HEK293T (cell line): ENCODE results near the gene ICOS.
"Not testable (repeated sequence)": the region's sequence is repeated elsewhere in the genome, so short reads cannot be mapped to it uniquely, and the experiment has no call there.

Source experiments
- CTCF ChIA-PET: fragments of 350-600 bp; formaldehyde crosslinking; extraction: SDS; loops from one replicate; lab custom pipeline; 2021; ENCODE audit warnings: antibody characterized with exemption, inconsistent platforms; lab: Yijun Ruan, JAX
- POLR2A ChIA-PET: fragments of 350-600 bp; formaldehyde crosslinking; extraction: SDS; loops from one replicate; lab custom pipeline; 2020; ENCODE audit warnings: antibody characterized with exemption, inconsistent platforms; lab: Yijun Ruan, JAX
- DNase-seq: peaks from one replicate; pipeline ENCODE4 v3.0.0; 2012; ENCODE audit warnings: mixed read lengths; ENCODE audit errors: extremely low spot score
- ARNT ChIP-seq: fragments of 450-650 bp; IDR thresholded peaks from 2 replicates; pipeline ENCODE4 v1.6.1; 2017; ENCODE audit warnings: mild to moderate bottlenecking
- BHLHE40 ChIP-seq: fragments of 450-650 bp; IDR thresholded peaks from 2 replicates; pipeline ENCODE4 v1.6.1; 2016; ENCODE audit warnings: mild to moderate bottlenecking, moderate library complexity, borderline replicate concordance
- CTBP1 ChIP-seq: fragments of 450-650 bp; IDR thresholded peaks from 2 replicates; pipeline ENCODE4 v1.6.1; 2016; ENCODE audit warnings: borderline replicate concordance
- ELF4 ChIP-seq: fragments of 450-650 bp; IDR thresholded peaks from 2 replicates; pipeline ENCODE4 v1.6.1; 2017; ENCODE audit warnings: antibody characterized with exemption
- FOXA1 ChIP-seq: fragments of 450-650 bp; IDR thresholded peaks from 2 replicates; pipeline ENCODE4 v1.6.1; 2016; ENCODE audit warnings: mild to moderate bottlenecking
- FOXK2 ChIP-seq: fragments of 450-650 bp; IDR thresholded peaks from 2 replicates; pipeline ENCODE4 v1.6.1; 2016; ENCODE audit warnings: mild to moderate bottlenecking
- FOXM1 ChIP-seq: fragments of 450-650 bp; IDR thresholded peaks from 2 replicates; pipeline ENCODE4 v1.6.1; 2017; ENCODE audit warnings: mild to moderate bottlenecking, borderline replicate concordance
- HDGF ChIP-seq: fragments of 450-650 bp; IDR thresholded peaks from 2 replicates; pipeline ENCODE4 v1.6.1; 2017; ENCODE audit warnings: antibody characterized with exemption, borderline replicate concordance
- L3MBTL2 ChIP-seq: fragments of 450-650 bp; conservative IDR thresholded peaks from 2 replicates; pipeline ENCODE4 v1.6.1; 2016; ENCODE audit warnings: mild to moderate bottlenecking
- LEF1 ChIP-seq: fragments of 450-650 bp; IDR thresholded peaks from 2 replicates; pipeline ENCODE4 v1.6.1; 2017; ENCODE audit warnings: mild to moderate bottlenecking, borderline replicate concordance
- NFRKB ChIP-seq: fragments of 450-650 bp; IDR thresholded peaks from 2 replicates; pipeline ENCODE4 v1.6.1; 2016; ENCODE audit warnings: mild to moderate bottlenecking, moderate library complexity
- PKNOX1 ChIP-seq: fragments of 450-650 bp; IDR thresholded peaks from 2 replicates; pipeline ENCODE4 v1.6.1; 2016
- SP1 ChIP-seq: fragments of 450-650 bp; IDR thresholded peaks from 2 replicates; pipeline ENCODE4 v1.6.1; 2017
- SUZ12 ChIP-seq: fragments of 450-650 bp; IDR thresholded peaks from 2 replicates; pipeline ENCODE4 v1.6.1; 2016; ENCODE audit warnings: mild to moderate bottlenecking
- TARDBP ChIP-seq: fragments of 450-650 bp; IDR thresholded peaks from 2 replicates; pipeline ENCODE4 v1.6.1; 2016
- ZNF384 ChIP-seq: fragments of 450-650 bp; IDR thresholded peaks from 2 replicates; pipeline ENCODE4 v1.6.1; 2016

Gene ICOS

DNA sequence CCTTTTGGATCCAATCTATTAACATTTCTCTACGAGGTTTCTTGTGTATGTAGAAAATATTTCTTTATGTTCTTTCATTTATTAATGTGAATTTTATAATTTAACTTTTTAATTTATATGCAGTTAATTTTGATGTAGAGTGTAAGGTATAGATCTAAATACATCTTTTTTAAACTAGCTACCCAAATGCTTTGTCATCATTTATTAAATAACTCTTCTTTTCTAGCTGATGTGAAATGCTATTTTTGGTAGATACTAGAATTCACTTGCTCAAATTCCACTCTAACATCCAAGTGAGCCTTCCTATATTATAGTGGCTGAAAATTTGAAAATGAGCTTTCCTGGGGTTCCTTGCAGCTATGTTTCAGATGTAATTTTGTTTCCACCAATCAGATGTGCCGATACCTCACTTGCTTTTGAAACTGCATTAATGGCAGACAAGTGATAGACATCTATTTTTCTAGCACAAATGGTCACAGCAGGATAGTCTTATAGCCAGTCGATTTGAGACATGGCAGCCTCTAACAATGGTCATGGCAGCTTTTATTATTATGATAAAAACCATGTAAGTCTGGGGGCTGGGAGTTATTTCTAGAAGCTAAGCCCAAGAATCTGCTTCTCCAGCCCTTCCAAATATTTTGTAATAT lies 10.9 kb upstream of the ICOS start:
- ChIA-PET POLR2A (no interaction called here), CTCF (no interaction called here)
- no peak for DNase-seq
- TF ChIP-seq FOXK2 (no peak), FOXM1 (no peak), PKNOX1 (no peak), LEF1 (no peak), ARNT (no peak), SP1 (no peak), ELF4 (no peak), BHLHE40 (no peak), SUZ12 (no peak), CTBP1 (no peak), L3MBTL2 (no peak), TARDBP (no peak), FOXA1 (no peak), HDGF (no peak), NFRKB (no peak), ZNF384 (no peak)

- ChIA-PET CTCF (interaction anchor here (0.7 kb wide), 1 partner anchor 85 kb away, joined by 4 read pairs; no protein-coding TSS in a partner anchor), POLR2A (no interaction called here)
- TF ChIP-seq FOXA1 (no peak), TARDBP (no peak), ARNT (no peak), FOXM1 (no peak), BHLHE40 (no peak), NFRKB (no peak), ZNF384 (no peak), LEF1 (no peak), PKNOX1 (no peak), FOXK2 (no peak), HDGF (no peak), L3MBTL2 (no peak), CTBP1 (no peak), SP1 (no peak), ELF4 (no peak), SUZ12 (no peak)
- no peak for DNase-seq
These were observed 7.7 kb upstream of the ICOS start for GRCh38 chr2:203928849-203929248.

- POLR2A ChIA-PET, DNase-seq, CTCF ChIA-PET: not testable (repeated sequence)
These were observed 5.3 kb upstream of the ICOS start for GRCh38 chr2:203931262-203931661.

DNA sequence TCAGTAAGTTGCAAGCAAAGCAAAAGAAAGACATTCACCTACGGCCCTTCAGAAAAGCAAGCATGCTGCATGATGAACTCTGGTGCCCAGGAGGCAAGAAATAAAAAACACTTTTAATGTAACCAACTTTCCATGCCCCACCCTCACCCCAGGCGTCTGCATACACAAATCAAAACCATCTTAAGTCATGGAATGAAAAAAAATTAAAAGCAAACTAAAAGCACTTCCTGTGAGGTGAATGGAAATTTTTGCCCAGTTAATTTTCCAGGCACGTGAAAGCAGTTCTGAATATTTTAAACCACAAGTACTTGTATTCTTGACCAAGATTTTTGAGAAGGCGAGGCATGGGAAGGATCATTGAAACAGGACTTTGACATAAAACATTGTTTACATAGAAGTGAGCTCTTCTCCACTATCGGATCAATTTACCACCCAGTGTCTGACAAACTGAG lies 2.5 kb upstream of the ICOS start:
- no peak for DNase-seq
- CTCF ChIA-PET, result no interaction called here
- TF ChIP-seq ELF4 (no peak), LEF1 (no peak), ZNF384 (no peak), TARDBP (no peak), SP1 (no peak)
- POLR2A ChIA-PET, result no interaction called here

GRCh38 chr2:203934711-203935438 lies 1.7 kb upstream of the ICOS start:
- POLR2A ChIA-PET, result no interaction called here
- no peak for DNase-seq
- TF ChIP-seq L3MBTL2 (no peak), ELF4 (no peak), ARNT (no peak), SP1 (no peak), FOXA1 (no peak), ZNF384 (no peak), TARDBP (no peak), BHLHE40 (no peak), NFRKB (no peak), FOXK2 (no peak), HDGF (no peak), LEF1 (no peak), PKNOX1 (no peak), FOXM1 (no peak), CTBP1 (no peak), SUZ12 (no peak)
- CTCF ChIA-PET, result no interaction called here

DNA sequence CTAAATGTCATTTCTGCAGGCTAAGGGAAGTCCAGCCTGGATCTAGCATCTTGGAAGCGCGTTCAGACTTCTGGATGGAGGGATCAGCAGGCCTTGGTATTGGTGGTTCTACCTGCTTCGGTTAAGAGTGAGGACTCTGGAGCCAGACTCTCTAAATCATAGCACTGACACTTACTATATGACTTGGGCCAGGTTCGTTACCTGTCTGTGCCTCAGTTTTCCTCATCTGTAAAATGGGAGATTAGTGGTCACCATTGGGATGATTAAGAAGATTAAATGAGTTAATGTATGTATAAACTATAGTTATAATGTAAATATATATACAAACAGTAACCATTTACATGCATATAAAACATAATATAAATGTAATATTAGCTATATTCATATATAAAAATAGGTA lies 995 bp upstream of the ICOS start:
- POLR2A ChIA-PET, result no interaction called here
- DNase-seq, result no peak
- no peak for TF ChIP-seq ARNT
- TF ChIP-seq ZNF384, result no peak
- no peak for TF ChIP-seq SUZ12
- TF ChIP-seq HDGF, result no peak
- CTCF ChIA-PET, result no interaction called here
